HL-60 (cell line): ENCODE results near the gene PCCA.

Experiments
- DNase-seq, 2 experiments: peaks; one replicate each; pipeline ENCODE4 v3.0.0-alpha.2; 2010 to 2020; ENCODE audit warnings: low read depth in 1 of 2, low spot score in 1 of 2
- H3K27ac ChIP-seq: fragments of 250-450 bp; sonication (Bioruptor Pico); replicated peaks from 2 replicates; pipeline ENCODE4 v1.5.1; 2020; ENCODE audit warnings: mild to moderate bottlenecking, moderate library complexity
- H3K27me3 ChIP-seq: fragments of 250-450 bp; sonication (Bioruptor Pico); 2 replicates; pipeline ENCODE4 v1.5.1; 2021; ENCODE audit warnings: mild to moderate bottlenecking, moderate library complexity; ENCODE audit not compliant: insufficient read depth, poor library complexity, severe bottlenecking
- H3K4me3 ChIP-seq: replicated peaks from 2 replicates; pipeline ENCODE4 v1.5.1; 2011; ENCODE audit warnings: mild to moderate bottlenecking, control low read depth, low read length; ENCODE audit not compliant: insufficient read depth
- GABPA ChIP-seq: IDR thresholded peaks from 2 replicates; pipeline ENCODE4 v1.6.1; 2012; ENCODE audit warnings: low read depth
- POLR2AphosphoS5 ChIP-seq: IDR thresholded peaks from 2 replicates; pipeline ENCODE4 v1.6.1; 2012; ENCODE audit warnings: low read depth
- SPI1 ChIP-seq: IDR thresholded peaks from 2 replicates; pipeline ENCODE4 v1.6.1; 2012; ENCODE audit warnings: low read depth, mild to moderate bottlenecking, borderline replicate concordance
- TF ChIP-seq, protein P1 (sequence below): IDR thresholded peaks from 2 replicates; pipeline ENCODE4 v1.6.1; 2012; ENCODE audit warnings: low read depth; ENCODE audit not compliant: insufficient replicate concordance
- TF ChIP-seq, protein P2 (sequence below): IDR thresholded peaks from one replicate; pipeline ENCODE4 v1.5.1; 2011; ENCODE audit warnings: low read length, control low read depth, inconsistent platforms; ENCODE audit not compliant: insufficient read depth

PCCA gene

DNA sequence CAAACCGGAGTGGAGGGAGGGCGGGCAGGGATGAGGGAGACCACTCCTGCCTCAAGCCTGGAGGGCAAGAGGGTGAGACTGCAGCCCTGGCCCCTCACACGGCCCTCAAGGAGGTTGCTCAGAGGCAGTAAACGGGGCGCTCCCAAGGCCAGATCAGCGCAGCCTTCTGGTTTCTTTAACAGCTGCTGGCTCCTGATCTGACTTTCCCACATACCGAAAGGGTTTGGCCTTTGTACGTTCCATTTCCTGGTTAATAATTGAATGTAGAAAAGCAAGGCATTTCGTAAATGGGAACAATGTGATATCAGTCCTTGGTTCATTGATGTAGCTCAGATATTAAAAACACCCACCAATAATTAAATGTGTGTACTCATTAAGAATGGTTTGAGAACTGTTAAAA lies 428.2 kb downstream of the PCCA start:
- no peak overlapping the region for H3K4me3 ChIP-seq
- no peak overlapping the region for H3K27ac ChIP-seq
- H3K27me3 ChIP-seq, result peaks cover 10% of the 10 kb centered on the region
- no peak for DNase-seq
- TF ChIP-seq POLR2AphosphoS5 (no peak), GABPA (no peak), SPI1 (no peak)
- TF ChIP-seq, protein P1, sequence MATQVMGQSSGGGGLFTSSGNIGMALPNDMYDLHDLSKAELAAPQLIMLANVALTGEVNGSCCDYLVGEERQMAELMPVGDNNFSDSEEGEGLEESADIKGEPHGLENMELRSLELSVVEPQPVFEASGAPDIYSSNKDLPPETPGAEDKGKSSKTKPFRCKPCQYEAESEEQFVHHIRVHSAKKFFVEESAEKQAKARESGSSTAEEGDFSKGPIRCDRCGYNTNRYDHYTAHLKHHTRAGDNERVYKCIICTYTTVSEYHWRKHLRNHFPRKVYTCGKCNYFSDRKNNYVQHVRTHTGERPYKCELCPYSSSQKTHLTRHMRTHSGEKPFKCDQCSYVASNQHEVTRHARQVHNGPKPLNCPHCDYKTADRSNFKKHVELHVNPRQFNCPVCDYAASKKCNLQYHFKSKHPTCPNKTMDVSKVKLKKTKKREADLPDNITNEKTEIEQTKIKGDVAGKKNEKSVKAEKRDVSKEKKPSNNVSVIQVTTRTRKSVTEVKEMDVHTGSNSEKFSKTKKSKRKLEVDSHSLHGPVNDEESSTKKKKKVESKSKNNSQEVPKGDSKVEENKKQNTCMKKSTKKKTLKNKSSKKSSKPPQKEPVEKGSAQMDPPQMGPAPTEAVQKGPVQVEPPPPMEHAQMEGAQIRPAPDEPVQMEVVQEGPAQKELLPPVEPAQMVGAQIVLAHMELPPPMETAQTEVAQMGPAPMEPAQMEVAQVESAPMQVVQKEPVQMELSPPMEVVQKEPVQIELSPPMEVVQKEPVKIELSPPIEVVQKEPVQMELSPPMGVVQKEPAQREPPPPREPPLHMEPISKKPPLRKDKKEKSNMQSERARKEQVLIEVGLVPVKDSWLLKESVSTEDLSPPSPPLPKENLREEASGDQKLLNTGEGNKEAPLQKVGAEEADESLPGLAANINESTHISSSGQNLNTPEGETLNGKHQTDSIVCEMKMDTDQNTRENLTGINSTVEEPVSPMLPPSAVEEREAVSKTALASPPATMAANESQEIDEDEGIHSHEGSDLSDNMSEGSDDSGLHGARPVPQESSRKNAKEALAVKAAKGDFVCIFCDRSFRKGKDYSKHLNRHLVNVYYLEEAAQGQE, result no peak
- TF ChIP-seq, protein P2, sequence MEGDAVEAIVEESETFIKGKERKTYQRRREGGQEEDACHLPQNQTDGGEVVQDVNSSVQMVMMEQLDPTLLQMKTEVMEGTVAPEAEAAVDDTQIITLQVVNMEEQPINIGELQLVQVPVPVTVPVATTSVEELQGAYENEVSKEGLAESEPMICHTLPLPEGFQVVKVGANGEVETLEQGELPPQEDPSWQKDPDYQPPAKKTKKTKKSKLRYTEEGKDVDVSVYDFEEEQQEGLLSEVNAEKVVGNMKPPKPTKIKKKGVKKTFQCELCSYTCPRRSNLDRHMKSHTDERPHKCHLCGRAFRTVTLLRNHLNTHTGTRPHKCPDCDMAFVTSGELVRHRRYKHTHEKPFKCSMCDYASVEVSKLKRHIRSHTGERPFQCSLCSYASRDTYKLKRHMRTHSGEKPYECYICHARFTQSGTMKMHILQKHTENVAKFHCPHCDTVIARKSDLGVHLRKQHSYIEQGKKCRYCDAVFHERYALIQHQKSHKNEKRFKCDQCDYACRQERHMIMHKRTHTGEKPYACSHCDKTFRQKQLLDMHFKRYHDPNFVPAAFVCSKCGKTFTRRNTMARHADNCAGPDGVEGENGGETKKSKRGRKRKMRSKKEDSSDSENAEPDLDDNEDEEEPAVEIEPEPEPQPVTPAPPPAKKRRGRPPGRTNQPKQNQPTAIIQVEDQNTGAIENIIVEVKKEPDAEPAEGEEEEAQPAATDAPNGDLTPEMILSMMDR, result no peak

DNA sequence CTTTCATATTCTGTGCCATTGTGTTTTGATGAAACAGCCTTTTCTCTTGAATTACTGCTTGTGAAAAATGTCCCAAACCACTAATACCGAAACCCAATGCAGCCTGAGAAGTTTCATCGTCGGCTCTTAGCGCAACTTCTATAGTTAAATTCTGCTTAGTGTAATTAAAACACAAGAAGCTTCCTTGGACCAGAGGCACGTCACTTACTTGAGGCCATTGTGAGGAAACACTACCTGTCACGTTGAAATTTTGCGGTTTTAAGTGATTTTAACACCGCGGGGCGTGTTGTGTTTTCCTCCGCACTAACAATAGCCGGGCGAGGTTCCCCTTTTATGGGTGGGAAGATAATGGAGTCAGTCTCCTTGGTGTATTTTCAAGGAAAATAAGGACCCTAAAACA lies 428.8 kb downstream of the PCCA start:
- peaks cover 12% of the 10 kb centered on the region for H3K27me3 ChIP-seq
- H3K4me3 ChIP-seq, result no peak overlapping the region
- no peak overlapping the region for H3K27ac ChIP-seq
- DNase-seq, result peak in 1 of 2 experiments; percentile 51
- TF ChIP-seq, protein P1, result no peak
- TF ChIP-seq SPI1, result no peak
- TF ChIP-seq GABPA, result no peak
- TF ChIP-seq, protein P2, result no peak
- TF ChIP-seq POLR2AphosphoS5, result no peak

DNA sequence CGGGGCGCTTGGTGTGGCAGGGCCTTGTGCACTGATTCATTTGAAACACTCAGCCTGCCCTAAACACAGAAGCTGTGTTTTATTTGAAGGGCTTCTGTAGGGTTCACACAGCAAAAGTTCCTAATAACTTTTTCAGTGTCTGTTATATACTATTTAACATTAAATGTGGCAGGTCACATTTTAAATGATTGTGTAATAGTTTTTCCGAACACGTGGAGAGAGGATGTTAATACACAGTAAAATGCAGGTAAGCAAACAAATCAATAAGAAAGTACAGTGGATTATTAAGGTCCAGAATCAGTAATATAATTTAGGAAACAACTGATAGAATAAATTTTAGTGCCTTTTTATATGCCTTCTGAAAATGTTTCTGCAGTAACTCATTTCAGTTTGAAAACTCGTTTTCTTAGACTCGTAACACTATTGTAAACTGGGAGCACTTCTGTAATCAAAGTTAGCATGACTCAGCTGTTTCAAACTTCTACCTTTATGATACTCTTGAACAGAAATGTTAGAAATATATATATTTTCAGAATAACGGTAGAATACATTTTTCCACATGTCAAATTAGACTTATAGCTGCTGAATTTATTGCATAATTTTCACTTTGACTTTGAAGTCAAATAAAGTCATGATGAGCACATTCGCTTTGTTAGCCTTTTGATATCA lies 429.6 kb downstream of the PCCA start:
- Histone ChIP-seq H3K27me3 (peaks cover 12% of the 10 kb centered on the region), H3K27ac (no peak overlapping the region), H3K4me3 (no peak overlapping the region)
- TF ChIP-seq POLR2AphosphoS5, result no peak
- no peak for DNase-seq

GRCh38 chr13:100519626-100520025 lies 430.7 kb downstream of the PCCA start:
- Histone ChIP-seq H3K27ac (no peak overlapping the region), H3K27me3 (peaks cover 12% of the 10 kb centered on the region), H3K4me3 (no peak overlapping the region)
- TF ChIP-seq SPI1, result no peak
- no peak for TF ChIP-seq POLR2AphosphoS5
- no peak for TF ChIP-seq GABPA
- TF ChIP-seq, protein P2, result no peak
- TF ChIP-seq, protein P1, result no peak
- no peak for DNase-seq
